COR-L47 (cell line): ENCODE results near the gene SLC38A3.
"Not testable (repeated sequence)": the region's sequence is repeated elsewhere in the genome, so short reads cannot be mapped to it uniquely, and the experiment has no call there.

Source experiments
- DNase-seq: peaks from one replicate; lab custom pipeline; 2025; lab: John Stamatoyannopoulos, UW

The SLC38A3 gene

DNA sequence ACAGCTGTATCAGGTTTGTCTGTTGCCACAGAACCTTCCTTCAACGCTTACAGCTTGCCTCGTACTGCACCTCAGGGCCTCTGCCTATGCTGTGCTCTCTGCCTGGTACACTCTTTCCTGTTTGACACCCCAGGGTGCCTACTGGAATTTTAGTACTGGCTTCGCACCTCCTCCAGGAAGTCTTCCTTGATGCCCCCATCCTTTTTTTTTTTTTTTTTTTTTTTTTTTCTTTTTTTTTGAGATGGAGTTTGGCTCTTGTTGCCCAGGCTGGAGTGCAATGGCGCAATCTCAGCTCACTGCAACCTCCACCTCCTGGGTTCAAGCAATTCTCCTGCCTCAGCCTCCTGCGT lies 6.3 kb downstream of the SLC38A3 start:
- DNase-seq = not testable (repeated sequence)

DNA sequence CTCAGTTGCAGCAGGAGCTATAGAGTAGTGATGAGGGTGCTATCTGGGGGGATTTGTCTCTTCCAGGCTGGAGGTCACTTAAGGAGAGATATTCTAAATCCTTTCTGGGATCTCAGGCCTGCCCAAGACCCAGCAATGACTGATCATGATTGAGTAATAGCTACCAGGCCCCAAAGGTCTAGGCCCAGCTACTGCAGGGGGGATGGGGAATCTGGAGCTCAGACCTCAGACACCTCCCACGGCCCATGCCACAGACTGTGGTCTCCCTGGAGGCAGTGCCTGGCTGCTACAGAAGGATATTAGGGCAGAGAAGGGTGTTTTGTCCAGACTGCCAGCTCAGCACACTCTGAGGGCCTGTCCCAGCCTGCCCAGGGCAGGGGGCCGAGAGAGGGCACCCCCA lies 6.9 kb downstream of the SLC38A3 start:
- DNase-seq = no peak

DNA sequence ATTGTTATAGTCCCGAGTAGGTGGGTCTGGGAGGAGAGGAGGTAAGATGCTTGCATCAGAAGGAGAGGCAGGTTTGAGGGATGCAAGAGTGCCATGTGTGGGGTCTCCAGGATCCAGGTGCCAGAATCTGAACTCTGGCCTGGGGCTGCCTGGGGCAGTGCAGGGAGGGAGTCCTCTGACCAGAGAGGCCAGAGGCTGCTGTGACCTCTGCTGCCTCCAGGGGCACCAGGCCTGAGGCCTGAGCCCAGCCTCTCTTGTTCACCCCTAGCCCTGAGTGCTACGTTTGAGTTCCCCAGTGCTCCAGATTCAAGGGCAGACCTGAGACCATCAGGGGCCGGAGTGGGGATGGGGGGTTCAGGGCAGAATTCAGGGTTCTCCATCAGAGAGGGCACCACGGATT lies 7.4 kb downstream of the SLC38A3 start:
- DNase-seq = no peak

DNA sequence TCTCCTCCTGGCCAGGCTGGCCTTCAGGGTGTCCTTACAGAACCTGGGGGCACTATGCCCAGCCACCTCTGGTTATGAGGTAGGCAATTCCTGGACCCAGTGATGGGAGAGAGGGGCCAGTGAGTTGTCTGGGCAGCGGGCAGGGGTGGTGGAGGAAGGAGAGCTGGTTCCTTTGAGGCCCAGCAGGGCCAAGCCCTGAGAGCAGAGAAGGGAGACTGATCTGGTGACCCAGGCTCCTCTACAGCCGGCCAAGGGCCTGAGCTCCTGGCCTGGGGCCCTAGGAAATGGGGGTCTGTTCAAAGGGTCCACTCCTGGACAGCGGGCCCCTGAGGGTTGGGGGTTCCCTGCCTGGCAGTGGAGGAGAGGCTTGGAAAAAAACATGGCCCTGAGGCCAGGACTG lies 7.9 kb downstream of the SLC38A3 start:
- DNase-seq = no peak

DNA sequence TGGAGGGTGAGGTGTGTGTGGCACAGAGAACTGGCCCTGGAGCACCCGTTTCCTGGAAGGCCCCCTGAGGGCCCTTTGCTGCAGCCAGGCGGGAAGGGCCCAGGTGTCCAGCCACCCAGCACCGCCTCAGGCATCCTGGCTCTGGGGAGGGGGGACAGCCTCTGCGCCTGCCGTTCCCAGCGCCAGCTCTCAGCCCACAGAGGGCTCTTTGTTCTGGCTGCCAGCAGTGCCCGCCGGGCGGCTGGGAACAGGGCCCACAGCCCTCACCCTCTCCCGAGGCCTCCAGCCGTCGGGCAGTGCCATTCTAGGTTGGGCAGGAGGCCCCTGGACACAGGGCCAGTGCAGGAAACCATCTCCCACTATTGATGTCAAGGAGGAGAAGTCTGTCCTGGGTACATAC lies 8.3 kb downstream of the SLC38A3 start:
- DNase-seq = no peak

DNA sequence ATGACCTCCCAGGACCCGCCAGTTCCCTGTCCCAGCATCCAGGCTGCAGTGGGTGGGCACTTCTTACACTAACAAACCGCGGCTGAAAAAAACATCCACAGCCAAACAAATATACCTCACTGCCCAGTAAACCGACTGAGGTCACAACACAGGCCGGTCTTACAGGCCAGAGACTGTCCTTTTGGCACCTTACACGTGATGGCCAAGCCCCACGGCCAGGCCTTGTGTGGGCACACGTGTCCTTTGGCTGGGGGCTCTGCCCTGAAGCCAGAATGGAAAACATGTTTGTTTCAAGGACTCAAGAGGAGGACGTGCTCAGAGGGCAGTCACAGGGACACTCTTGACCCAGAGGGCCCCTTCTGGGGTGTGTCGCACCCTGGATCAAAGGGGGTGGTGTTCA lies 9.8 kb downstream of the SLC38A3 start:
- no peak for DNase-seq

DNA sequence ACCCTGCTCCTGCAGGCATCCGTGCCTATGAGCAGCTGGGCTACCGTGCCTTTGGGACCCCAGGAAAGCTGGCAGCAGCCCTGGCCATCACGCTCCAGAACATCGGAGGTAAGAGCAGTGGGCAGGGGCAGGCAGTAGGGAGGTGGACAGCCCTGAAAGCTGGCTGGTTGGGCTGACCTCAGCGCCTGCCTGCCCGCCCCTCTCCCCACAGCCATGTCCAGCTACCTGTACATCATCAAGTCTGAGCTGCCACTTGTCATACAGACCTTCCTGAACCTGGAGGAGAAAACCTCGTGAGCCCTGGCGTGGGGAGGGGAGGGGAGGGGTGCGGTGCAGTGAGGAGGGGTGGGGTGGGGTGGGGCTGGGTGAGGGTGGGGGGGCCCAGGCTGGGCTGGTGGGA lies 10.5 kb downstream of the SLC38A3 start:
- DNase-seq = no peak

DNA sequence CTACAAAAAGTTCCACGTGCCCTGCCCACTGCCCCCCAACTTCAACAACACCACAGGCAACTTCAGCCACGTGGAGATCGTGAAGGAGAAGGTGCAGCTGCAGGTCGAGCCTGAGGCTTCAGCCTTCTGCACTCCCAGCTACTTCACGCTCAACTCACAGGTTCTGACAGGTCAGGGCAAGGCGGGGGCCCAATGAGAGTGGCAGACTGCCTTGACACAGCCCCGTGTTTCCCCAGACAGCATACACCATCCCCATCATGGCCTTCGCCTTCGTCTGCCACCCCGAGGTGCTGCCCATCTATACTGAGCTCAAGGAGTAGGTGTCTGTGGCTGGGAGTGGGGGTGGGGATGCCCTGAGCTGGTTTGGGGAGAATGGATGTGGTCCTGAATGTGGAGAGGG lies 12.6 kb downstream of the SLC38A3 start:
- DNase-seq = no peak

DNA sequence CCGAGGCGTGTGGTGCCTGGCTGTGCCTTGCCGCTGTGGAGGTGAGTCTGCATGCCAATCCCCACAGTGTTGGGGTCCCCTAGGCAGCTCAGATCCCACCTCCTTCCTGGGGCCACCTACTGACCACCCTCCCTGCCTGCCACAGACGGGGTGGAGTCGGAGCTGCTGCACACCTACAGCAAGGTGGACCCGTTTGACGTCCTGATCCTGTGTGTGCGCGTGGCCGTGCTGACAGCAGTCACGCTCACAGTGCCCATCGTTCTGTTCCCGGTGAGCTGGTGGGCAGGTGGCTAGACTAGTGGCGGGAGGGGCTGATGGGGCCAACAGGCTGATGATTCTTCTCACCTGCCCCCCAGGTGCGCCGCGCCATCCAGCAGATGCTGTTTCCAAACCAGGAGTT lies 13.4 kb downstream of the SLC38A3 start:
- no peak for DNase-seq

DNA sequence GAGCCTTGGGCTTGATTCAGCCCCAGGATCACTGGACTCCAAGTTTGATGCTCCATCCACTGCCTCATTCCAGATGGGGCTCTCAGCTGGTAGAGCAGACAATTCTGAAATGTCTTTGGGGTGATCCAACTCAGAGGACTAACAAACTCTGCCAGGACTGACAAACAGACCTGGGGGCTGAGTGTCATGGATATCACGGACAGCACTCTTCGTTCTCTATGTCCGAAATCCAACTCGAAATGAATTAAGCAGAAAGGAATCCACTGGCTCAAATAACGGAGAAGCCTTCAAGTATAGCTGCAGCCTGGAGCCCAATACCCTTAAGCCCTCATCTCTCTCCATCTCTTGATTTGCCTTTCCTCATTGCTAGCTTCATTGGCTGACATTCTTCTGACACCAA lies 14.2 kb downstream of the SLC38A3 start:
- no peak for DNase-seq

DNA sequence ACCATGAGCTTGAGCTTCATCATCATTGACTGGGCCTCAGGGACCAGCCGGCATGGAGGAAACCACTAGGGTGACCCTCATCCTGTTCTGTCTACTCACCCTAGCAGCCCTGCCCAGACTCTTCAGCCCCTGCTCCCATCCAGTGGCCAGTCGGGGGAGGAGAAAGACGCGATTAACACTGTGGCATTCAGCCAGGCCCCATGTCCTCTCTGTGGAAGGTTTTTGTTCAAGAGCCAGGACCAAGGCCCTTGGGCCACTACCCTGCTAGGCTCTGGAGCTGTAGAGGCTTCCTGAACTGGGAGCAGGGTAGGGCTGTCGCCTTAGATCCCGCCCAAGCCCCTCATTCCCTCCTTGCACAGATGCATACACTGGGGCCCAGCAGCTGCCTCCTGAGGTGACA lies 15.0 kb downstream of the SLC38A3 start:
- no peak for DNase-seq

DNA sequence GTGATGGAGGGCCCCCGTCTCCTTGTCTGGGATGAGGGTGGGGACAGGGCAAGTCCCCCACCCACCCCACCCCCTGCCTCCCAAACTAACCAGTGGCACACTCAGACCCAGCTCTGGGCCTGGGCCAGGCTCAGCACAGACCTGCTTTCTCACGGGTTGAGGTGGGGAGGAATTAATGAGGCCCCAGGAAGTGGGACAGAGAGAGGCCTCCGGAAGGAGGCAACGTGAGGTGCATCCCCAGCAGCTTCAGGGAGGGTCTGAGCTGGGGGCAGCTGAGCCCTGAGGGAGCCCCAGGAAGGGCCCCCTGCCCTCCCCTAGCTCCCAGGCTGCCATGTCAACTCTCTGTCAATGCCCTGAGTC lies 16.0 kb downstream of the SLC38A3 start:
- no peak for DNase-seq

DNA sequence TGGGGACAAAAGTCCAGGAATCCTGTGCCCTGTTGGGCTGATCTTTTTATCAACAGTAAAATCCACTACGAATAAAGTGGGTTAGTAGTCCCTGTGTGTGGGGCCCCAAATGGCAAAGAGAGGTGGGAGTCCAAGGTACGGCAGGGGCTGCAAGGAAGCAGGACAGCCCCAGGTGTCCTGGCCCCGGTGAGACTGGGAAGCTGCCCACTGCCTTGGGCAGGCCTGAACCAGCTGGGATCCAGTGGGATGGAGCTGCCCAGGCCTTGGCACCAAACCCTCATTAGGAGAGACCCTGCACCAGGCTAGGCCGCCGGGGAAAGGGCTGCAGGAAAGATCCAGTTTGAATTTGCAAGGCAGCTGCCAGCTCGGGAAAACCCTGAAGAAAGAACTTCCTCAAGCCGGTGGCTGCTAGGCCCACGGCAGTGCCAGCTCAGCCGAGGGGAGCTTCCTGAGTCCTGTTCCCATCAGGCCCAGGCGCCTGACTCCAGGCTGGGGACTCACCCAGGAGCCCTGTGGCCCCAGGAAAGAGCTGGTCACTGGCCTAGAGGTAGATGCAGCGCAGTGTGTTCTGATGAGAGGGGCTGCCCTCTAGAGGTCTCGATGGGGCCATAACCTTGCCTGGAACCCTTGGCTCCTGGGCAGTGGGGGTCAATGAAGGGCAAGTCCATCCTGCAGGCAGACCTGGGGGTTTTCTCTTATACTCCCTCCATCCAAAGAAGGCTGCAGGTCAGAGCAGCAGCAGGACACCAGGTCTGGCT lies 16.5 kb downstream of the SLC38A3 start:
- no peak for DNase-seq

DNA sequence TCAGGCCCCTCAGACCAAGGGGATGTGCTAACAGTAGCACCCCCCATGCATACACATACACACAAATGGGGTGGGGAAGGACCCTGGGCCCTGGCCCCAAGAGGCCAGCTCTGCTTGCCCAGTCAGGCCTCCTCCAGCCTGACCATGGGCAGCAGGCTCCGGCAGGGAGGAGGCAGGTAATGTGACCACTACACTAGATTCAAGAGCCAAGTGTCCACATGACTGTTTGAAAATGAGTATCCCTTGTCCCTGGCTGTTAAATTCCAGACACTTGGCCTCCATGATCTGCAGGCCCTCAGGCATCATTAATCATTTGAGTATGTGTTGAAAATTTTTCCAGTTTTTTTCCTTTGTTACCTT lies 17.1 kb downstream of the SLC38A3 start:
- no peak for DNase-seq

DNA sequence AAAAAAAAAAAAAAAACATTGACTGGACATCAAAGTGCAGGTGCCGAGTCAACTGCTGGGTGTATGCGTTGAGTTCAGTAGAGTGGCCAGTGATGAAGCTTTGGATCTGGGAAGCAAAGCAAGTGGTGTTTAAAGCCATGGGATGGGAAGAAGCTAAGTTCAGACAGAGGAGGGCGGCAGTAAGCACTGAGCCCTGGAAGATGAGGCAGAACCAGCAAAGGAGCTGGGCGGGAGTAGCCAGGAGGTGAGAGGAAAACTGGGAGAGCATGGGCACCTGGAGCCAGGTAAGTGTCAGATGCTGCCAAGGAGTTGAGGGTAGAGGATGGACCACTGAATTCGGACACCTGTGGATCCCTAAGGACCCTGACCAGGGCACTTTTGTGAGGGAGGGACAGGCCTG lies 19.6 kb downstream of the SLC38A3 start:
- no peak for DNase-seq

DNA sequence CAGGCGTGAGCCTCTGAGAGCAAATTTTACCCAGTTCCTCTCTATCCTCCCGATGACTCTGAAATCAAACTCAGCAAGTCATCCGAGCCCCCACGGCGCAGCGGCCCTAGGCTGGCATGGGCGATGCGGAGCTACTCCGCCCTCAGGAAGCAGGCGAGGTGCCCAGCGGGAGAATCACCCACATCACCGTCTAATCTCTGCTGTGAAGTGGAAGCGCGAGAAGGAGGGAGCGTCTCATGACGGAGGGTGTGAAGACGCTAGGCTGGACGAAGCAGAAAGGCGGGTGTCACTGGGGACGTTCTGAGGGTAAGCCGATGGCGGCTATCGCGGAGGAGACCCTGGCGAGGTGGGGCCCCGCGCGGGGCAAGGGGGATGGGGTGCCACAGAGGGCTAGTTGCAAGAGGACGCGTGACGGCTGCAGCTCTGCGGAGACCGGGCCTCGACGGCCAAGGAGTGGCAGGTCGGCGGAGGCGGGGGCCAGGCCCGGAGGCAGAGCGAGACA lies 21.9 kb downstream of the SLC38A3 start:
- DNase-seq = peak; percentile 25

DNA sequence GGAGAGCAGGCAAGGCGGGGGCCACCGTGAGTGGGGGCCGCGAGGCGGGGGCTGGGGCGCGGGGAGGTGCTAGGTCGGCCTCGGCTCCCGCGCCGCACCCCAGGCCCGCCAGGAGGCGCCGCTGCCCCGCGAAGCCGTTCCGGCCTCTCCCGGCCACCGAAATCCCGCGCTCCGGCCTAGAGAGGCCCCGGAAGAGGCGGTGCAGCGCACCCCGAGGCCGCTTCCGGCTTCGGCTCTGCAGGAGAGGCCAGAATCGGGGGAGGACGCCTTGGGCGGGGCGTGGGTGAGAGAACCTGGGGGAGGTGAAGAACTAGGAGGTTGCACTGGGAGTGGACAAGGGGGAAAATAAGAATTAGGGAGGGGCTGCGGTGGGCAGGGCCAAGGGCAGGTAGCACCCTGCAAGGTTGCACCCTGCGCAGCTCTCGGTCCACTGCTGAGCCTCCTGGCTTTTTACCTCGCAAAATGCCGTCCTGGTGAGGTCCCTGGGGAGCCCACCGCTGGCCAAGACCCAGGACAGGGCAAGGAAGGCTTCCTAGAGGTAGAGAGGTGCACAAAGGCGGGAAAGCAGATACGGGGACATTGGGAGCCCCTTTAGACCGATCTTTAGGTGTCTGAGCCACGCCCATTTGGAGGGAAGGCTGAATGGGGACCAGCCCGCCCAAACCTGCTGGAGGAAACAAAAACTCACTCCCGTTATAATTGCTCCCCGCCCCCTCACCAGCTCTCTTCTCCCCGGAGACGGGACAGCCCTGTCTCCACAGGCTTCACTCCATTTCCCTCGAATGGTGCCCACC lies 22.5 kb downstream of the SLC38A3 start:
- DNase-seq = peak; percentile 82

DNA sequence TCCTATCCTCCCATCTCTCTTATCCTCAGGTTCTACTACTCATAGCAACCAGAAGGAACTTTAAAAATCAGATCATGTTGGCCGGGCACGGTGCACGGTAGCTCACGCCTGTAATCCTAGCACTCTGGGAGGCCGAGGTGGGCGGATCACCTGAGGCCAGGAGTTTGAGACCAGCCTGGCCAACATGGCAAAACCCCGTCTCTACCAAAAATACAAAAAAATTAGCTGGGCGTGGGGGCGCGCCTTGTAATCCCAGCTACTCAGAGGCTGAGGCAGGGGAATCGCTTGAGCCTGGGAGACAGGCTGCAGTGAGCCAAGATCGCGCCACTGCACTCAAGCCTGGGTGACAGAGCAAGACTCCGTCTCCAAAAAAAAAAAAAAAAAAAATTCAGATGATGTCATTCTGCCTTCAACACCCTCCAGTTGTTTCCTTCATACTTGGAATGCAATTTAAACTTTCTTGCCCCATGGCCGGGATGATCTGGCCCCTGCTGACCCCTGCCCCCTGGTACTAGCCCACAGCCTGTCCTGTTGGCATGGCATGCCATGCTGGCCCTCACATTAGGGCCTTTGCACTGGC lies 23.2 kb downstream of the SLC38A3 start:
- not testable (repeated sequence) for DNase-seq

DNA sequence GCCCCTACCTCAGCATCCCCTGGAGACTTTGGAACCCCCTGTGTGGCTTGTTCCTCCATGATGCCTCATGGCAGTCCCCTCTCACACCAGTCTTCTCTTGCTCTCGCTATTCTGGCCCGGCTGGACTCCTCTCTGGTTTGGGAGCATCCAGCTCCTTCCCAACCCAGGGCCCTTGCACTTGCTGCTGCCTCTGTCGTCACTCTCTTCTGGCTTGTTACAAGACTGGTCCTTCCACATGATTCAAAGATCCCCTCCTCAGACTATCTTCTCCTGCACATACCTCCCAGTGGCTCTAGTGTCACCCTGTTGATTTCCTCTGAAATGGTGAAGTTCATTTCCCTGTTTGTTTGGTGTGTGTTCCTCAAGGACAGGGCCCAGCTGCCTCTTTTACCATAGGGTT lies 24.4 kb downstream of the SLC38A3 start:
- DNase-seq = no peak

DNA sequence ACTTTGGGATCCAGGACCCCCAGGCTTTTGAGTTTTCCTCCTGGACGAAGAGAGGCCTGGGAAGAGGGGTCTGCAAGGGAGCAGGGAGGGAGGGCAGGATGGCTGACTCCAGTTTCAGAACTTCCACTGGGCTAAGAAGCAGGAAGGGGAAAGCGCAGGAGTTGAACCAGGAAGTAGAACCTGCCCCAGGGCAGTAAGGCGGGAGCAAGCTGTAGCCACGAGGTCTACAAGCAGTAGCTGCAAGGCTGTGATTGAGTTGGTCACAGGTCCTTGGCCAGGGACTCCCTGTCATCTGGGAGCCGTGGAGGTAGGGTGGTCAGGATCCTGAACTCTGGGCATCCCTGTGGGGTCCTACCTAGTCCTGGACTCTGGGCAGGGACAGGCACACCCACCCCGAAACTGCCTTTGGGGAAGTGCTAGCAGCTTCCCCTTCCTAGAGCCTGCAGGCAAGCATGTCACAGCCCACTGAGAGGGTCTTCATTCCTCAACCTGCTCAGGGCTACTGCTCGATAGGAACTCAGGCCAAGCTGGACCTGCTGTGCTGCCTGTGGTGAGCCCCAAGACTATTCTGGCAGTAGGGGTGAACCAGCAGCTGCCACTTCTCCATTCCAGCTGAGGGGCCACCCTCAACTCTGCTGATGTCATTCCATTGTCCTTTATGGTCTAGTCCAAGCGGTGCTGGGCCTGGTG lies 25.2 kb downstream of the SLC38A3 start:
- DNase-seq = no peak

DNA sequence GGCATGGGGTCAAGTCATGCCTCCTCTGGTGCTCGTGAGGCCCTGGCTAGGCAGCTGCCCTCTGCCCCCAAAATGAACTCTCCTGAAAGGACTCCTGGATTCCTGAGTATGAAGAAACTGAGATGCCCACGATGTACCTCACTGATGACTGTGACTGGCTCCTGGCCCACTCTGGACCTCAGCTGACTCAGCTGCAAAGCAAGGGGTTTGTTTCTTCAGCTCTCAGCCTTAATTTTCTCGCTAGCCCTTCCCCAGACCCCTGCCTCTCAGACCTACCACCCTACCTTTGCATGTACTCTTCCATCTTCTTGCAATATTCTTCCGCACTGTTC lies 25.7 kb downstream of the SLC38A3 start:
- no peak for DNase-seq

DNA sequence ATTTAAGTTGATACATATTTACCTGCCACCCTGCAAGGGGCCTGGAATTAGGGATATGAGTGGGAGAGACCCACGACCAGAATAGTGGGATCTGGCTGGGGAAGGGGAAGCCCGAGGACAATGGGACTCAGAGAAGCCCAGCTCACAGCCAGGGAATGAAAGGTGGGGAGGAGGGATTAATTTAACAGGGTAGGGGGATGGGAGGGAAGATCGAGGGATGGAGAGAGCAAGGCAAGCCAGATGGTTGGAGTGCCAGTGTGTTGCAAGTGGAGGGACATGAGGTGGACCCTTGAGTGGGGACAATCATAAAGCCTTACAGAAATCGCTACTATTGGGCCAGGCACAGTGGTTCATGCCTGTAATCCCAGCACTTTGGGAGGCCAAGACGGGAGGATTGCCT lies 26.5 kb downstream of the SLC38A3 start:
- DNase-seq = no peak

DNA sequence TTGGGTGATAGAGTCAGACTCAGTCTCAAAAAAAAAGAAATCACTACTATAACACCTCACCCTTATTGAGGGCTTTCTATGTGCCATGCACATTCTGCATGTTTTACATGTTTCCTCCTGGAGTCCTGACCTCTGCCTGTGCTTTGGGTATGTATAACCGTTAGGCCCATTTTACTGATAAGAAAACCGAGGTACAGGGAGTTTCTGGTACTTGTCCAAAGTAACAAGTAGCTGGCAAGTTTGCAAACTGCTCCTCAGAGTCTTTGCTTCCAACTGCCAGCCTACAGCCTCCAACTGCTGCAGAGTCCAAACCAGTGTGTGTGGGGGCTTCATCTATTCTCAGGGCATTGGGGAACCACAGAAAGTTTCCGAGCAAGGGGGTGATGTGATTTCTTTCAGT lies 27.2 kb downstream of the SLC38A3 start:
- no peak for DNase-seq
